ENCODE measurements around the gene GGT6.

DNA sequence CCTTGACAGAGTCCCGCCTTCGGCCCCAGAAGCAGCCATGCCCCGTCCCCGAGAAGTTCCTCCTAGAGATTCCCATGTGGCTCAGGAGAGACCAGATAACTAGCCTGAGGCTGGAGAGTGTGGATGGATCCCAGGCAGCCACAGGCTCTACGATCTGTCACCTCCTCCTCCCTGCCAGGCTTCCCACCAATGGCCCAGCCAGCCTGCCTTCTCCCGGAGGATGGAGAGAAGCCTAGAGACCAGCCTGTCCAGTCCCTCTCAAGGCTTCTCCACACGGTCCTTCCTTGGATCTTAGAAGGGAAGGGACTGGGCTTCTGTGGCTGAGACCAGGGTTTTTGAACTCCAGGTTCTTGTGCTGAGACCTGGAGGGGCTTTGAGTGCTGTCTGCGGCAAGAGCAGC lies 22.3 kb upstream of the GGT6 start:
- TF ChIP-seq, protein P1, sequence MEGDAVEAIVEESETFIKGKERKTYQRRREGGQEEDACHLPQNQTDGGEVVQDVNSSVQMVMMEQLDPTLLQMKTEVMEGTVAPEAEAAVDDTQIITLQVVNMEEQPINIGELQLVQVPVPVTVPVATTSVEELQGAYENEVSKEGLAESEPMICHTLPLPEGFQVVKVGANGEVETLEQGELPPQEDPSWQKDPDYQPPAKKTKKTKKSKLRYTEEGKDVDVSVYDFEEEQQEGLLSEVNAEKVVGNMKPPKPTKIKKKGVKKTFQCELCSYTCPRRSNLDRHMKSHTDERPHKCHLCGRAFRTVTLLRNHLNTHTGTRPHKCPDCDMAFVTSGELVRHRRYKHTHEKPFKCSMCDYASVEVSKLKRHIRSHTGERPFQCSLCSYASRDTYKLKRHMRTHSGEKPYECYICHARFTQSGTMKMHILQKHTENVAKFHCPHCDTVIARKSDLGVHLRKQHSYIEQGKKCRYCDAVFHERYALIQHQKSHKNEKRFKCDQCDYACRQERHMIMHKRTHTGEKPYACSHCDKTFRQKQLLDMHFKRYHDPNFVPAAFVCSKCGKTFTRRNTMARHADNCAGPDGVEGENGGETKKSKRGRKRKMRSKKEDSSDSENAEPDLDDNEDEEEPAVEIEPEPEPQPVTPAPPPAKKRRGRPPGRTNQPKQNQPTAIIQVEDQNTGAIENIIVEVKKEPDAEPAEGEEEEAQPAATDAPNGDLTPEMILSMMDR (IDR thresholded peaks at IDR 0.05) = no peak
- TF ChIP-seq POLR2A (IDR thresholded peaks at IDR 0.05) = no peak
- no peak for TF ChIP-seq POLR2AphosphoS5 (IDR thresholded peaks at IDR 0.05)
